ENCODE data around the gene PLXDC2. TPM values are rescaled to one million over a fixed set of nuclear protein-coding genes. Genes with fewer than 3 reads are reported as not detected.

PLXDC2 gene
- polyA plus RNA-seq, 6 donors from 2014 or later, result 0.15 to 1.3 (median 0.35) TPM; not detected in 1

- no peak overlapping the region for H3K4me3 Mint-ChIP-seq
- peaks cover 0 to 6% (median 5%) of the 10 kb centered on the region in 3 donors for H3K27me3 Mint-ChIP-seq
- H3K4me1 Mint-ChIP-seq, result peaks cover 0 to 4% (median 0%) of the 10 kb centered on the region in 3 donors
- H3K36me3 Mint-ChIP-seq, result no peaks in the 10 kb centered on the region
- H3K27ac Mint-ChIP-seq, result no peak overlapping the region
- no peak for ATAC-seq (ENCODE audit: low read depth in 2 of 2)
- DNase-seq, result no peak
- H3K9me3 Mint-ChIP-seq, result peaks cover 0 to 1% (median 0%) of the 10 kb centered on the region in 7 donors
These were observed 25.2 kb upstream of the PLXDC2 start for GRCh38 chr10:19791032-19791431.

DNA sequence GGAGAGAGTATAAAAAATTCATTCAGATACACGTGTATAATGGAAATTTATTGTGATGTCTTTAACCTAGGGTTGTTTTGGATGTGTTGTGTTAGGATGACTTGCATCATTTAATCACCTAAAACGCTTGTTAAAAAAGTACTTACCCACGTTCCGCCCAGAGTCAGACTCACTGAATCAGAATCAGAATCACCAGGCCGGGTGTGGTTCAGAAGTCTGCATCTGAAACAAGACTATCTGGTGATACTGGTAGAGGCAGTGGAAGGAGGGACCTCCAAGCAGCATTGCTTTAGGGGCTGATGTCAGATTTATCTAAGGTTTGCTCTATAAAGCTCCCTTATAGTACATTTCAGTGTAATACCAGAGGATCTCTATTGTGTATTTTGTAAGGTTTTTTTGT is 20.5 kb upstream of the PLXDC2 start:
- Mint-ChIP-seq H3K36me3 (no peaks in the 10 kb centered on the region), H3K4me1 (no peaks in the 10 kb centered on the region), H3K27me3 (no peaks in the 10 kb centered on the region), H3K27ac (no peak overlapping the region), H3K9me3 (peaks cover 0 to 2% (median 0%) of the 10 kb centered on the region in 7 donors), H3K4me3 (no peak overlapping the region)
- ATAC-seq (ENCODE audit: low read depth in 2 of 2) (no peak), DNase-seq (no peak)

DNA sequence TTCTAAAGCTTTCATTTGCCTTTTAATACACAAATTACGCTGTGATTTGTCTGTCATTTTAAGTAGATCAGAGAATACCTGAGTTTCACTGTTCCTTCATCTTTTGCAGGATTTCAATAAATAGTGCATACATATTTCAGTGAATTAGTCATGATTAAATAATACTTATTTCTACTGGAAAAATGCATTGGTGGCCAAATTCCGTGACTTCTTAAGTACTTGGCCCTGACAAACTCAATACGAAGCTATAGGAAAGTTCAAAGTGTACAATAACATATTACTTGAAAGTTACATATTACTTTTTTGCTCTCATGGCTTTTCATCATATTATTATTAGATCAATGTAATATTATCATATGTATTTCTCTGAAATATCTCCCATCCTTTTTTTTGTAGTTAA is 16.1 kb upstream of the PLXDC2 start:
- ATAC-seq (ENCODE audit: low read depth in 2 of 2) (no peak), DNase-seq (no peak)
- Mint-ChIP-seq H3K27me3 (no peaks in the 10 kb centered on the region), H3K36me3 (no peaks in the 10 kb centered on the region), H3K9me3 (peaks cover 0 to 14% (median 4%) of the 10 kb centered on the region in 7 donors), H3K27ac (no peak overlapping the region), H3K4me1 (no peaks in the 10 kb centered on the region), H3K4me3 (no peak overlapping the region)

- no peak overlapping the region for H3K4me3 Mint-ChIP-seq
- ATAC-seq (ENCODE audit: low read depth in 2 of 2) (no peak), DNase-seq (no peak)
- peaks cover 0 to 24% (median 5%) of the 10 kb centered on the region in 7 donors for H3K9me3 Mint-ChIP-seq
- H3K4me1 Mint-ChIP-seq, result no peaks in the 10 kb centered on the region
- H3K36me3 Mint-ChIP-seq, result no peaks in the 10 kb centered on the region
- no peaks in the 10 kb centered on the region for H3K27me3 Mint-ChIP-seq
- no peak overlapping the region for H3K27ac Mint-ChIP-seq
These were observed 14.9 kb upstream of the PLXDC2 start for GRCh38 chr10:19801369-19801768.

- H3K9me3 Mint-ChIP-seq, result peaks cover 0 to 33% (median 7%) of the 10 kb centered on the region in 7 donors
- no peaks in the 10 kb centered on the region for H3K27me3 Mint-ChIP-seq
- no peak overlapping the region for H3K27ac Mint-ChIP-seq
- ATAC-seq (ENCODE audit: low read depth in 2 of 2), result no peak
- H3K4me3 Mint-ChIP-seq, result no peak overlapping the region
- H3K36me3 Mint-ChIP-seq, result no peaks in the 10 kb centered on the region
- no peaks in the 10 kb centered on the region for H3K4me1 Mint-ChIP-seq
- DNase-seq, result no peak
These were observed 12.6 kb upstream of the PLXDC2 start for GRCh38 chr10:19803676-19804075.

GRCh38 chr10:19809481-19809880 is 6.8 kb upstream of the PLXDC2 start:
- Mint-ChIP-seq H3K27ac (no peak overlapping the region), H3K27me3 (peaks cover 16 to 22% (median 20%) of the 10 kb centered on the region in 3 donors), H3K4me1 (no peaks in the 10 kb centered on the region), H3K4me3 (no peak overlapping the region), H3K36me3 (no peaks in the 10 kb centered on the region), H3K9me3 (peaks cover 0 to 31% (median 5%) of the 10 kb centered on the region in 7 donors)
- DNase-seq (no peak), ATAC-seq (ENCODE audit: low read depth in 2 of 2) (no peak)

DNA sequence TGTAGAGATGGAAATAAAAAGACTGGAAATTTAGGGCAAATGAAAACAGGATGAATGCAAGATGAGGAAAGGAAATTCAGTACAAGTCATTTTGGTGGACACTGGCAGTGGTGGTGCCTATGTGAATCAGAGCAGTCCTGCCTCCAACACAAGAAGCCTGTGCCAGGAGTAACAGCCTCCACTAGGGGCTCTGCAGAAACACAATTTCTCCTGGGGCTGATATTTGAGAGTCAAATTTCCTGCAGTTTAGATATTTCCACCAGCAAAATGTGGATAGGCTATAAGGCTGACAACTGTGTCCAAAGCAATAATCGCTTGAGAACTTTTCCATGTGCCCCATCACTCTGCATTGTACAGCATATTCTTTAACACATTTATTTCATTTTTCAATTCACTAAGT is 4.7 kb upstream of the PLXDC2 start:
- H3K36me3 Mint-ChIP-seq, result no peaks in the 10 kb centered on the region
- no peak for DNase-seq
- no peak overlapping the region for H3K27ac Mint-ChIP-seq
- no peak overlapping the region for H3K4me3 Mint-ChIP-seq
- ATAC-seq (ENCODE audit: low read depth in 2 of 2), result no peak
- peaks cover 0 to 7% (median 4%) of the 10 kb centered on the region in 3 donors for H3K4me1 Mint-ChIP-seq
- H3K27me3 Mint-ChIP-seq, result peaks cover 28 to 32% (median 30%) of the 10 kb centered on the region in 3 donors
- peaks cover 0 to 15% (median 3%) of the 10 kb centered on the region in 7 donors for H3K9me3 Mint-ChIP-seq

DNA sequence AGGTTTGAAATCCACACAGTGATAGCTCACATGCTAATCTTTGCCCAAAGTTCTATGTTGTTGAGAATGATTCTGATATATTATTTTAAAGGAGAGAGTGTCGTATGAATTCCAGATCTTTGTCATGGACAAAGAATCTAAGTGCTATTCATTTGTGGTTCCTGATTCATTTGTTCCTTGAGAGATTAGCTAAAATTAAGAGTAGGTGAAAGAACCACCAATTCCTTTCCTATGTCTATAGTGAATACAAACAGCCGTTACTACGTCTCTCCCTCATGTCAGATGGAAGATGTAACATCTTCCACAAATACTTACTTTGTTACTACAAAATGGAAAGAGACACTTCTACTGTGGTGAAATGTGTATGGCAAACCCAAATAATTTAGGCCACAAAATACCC is 3.3 kb upstream of the PLXDC2 start:
- Mint-ChIP-seq H3K27me3 (peaks cover 38 to 46% (median 39%) of the 10 kb centered on the region in 3 donors), H3K36me3 (no peaks in the 10 kb centered on the region), H3K4me1 (peaks cover 4 to 21% (median 17%) of the 10 kb centered on the region in 3 donors), H3K9me3 (peaks cover 0 to 11% (median 1%) of the 10 kb centered on the region in 7 donors), H3K27ac (no peak overlapping the region), H3K4me3 (no peak overlapping the region)
- ATAC-seq (ENCODE audit: low read depth in 2 of 2) (no peak), DNase-seq (no peak)

DNA sequence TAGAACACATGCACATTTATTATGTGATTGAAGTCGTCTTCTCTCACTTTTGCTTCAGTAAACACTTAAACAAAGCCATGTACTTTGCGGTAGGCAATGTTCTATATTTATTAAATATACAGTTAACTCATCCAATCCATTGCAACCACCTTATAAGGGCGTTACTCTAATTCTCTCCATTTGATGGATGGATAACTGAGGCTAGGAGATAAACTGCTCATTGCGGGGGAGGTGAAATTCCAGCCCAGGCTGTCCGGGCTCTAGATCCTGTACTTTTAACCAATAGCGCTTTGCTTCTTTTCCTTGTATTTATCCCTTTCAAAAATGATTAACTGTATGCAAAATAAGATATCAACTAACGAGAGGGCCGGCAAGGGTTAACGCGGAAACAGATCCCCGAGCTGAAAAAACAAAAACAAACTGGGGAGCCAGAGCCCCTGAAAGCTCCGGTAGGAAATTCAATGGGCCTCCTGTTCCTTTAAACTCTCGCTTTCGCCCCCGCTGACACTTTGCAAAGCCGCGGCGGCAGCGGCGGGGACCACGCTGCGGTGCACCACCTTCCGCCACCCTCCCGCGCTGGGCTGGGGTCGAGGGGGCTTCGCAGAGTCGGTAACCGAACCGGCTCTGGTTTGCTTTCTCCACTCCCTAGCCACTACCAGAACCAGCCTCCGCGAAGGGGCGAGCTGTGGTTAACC is 1.0 kb upstream of the PLXDC2 start:
- Mint-ChIP-seq H3K36me3 (no peaks in the 10 kb centered on the region), H3K27ac (no peak overlapping the region), H3K27me3 (peaks cover 48 to 54% (median 49%) of the 10 kb centered on the region in 3 donors), H3K9me3 (peaks cover 0 to 5% (median 1%) of the 10 kb centered on the region in 7 donors), H3K4me3 (peak overlapping the region; percentile 35 to 79 (median 63)), H3K4me1 (peaks cover 4 to 24% (median 19%) of the 10 kb centered on the region in 3 donors)
- DNase-seq (no peak), ATAC-seq (ENCODE audit: low read depth in 2 of 2) (peak; percentile 17 to 21)

GRCh38 chr10:19815731-19816410 is 361 bp upstream of the PLXDC2 start:
- no peaks in the 10 kb centered on the region for H3K36me3 Mint-ChIP-seq
- ATAC-seq (ENCODE audit: low read depth in 2 of 2) (peak; percentile 30 to 37), DNase-seq (no peak)
- peak overlapping the region in 7 of 8 donors; percentile 77 to 90 (median 82) for H3K4me3 Mint-ChIP-seq
- peak overlapping the region in 1 of 6 donors; percentile 88 for H3K27ac Mint-ChIP-seq
- peaks cover 0 to 5% (median 1%) of the 10 kb centered on the region in 7 donors for H3K9me3 Mint-ChIP-seq
- H3K4me1 Mint-ChIP-seq, result peaks cover 4 to 24% (median 19%) of the 10 kb centered on the region in 3 donors
- H3K27me3 Mint-ChIP-seq, result peaks cover 47 to 52% (median 49%) of the 10 kb centered on the region in 3 donors

DNA sequence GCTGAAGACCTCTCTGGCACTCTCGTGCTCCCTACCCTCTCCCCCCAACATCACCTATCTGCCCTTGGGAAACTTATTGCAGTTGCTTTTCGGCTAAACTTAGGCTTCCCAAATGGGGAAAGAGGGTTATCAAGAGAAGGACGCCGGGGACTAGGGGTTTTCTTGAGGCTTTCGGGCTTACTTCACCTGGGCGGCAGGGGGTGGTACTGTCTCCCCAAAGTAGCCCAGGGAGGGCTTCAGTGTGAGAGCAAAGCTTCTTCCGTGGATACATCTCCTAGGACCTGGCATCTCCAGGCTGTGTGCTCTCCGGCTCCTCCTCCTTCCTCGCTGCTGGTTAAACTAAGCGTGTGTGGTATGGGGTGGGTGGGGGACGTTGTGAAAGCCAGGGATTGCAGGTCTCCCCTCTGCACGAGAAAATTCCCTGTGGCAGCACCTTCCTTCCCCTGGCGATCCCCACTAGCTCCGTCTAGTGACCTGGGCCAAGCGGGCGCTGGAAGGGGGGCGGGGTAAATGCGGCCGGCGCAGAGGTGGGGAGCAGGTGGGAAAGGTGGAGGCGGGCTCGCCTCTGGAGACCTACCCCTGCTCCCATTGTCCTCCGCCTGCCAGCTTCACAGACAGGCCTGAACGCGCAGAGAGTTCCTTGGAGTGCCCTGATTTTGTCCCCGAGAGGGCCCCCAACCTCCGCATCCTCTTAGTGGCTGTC is 1.1 kb downstream of the PLXDC2 start:
- no peaks in the 10 kb centered on the region for H3K36me3 Mint-ChIP-seq
- peak in 1 of 2 donors; percentile 11 for ATAC-seq (ENCODE audit: low read depth in 2 of 2)
- peaks cover 42 to 53% (median 49%) of the 10 kb centered on the region in 3 donors for H3K27me3 Mint-ChIP-seq
- peaks cover 0 to 5% (median 3%) of the 10 kb centered on the region in 7 donors for H3K9me3 Mint-ChIP-seq
- peak overlapping the region; percentile 77 to 90 (median 82) for H3K4me3 Mint-ChIP-seq
- DNase-seq, result no peak
- H3K27ac Mint-ChIP-seq, result no peak overlapping the region
- peaks cover 4 to 24% (median 19%) of the 10 kb centered on the region in 3 donors for H3K4me1 Mint-ChIP-seq

DNA sequence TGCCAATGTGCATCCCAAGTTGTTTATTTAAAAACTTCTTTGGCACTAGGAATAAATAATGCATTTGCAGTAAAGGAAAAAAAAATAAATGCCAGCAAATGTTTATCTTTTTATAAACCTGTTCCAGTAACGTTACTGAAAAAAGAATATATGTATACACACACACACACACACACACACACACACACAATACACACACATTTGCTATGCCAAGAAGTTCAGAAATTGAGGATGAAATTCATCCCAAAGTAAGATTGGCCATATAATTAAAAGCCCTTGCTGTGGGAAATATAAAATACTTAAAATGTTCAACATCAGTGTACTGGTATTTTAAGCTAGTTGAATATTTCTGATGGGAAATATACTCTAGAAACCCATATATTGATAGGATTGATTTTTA is 2.6 kb downstream of the PLXDC2 start:
- Mint-ChIP-seq H3K36me3 (no peaks in the 10 kb centered on the region), H3K4me3 (no peak overlapping the region), H3K9me3 (peaks cover 0 to 4% (median 3%) of the 10 kb centered on the region in 7 donors), H3K4me1 (peaks cover 4 to 24% (median 19%) of the 10 kb centered on the region in 3 donors), H3K27ac (no peak overlapping the region), H3K27me3 (peaks cover 37 to 47% (median 39%) of the 10 kb centered on the region in 3 donors)
- DNase-seq (no peak), ATAC-seq (ENCODE audit: low read depth in 2 of 2) (no peak)

DNA sequence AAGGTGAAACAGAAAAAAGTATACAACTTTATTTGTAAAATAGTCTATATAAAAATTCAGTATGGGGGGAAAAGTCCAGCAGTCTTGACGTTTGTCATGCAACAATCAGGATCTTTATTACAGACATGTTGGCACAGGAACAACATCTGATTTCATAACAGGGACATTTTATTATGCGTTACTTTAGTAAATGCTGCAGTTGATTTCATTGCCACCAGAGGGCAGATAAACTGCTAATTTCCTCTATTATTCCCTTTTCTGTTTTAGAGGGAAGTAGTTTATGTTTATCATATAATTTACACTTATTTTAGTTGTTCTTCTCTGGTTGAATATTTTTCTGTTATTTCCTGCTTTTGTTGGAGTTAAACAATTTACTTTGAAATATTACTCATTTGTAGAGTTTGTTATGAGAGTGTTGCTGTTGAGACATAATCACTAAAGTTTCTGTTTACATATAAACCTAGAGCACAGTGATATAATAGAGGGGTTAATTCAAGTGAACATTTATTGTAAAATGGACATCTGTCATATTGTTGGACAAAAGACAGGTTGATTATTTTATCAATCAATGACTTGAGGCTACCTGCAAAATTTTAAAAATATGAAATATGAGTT is 3.3 kb downstream of the PLXDC2 start:
- peaks cover 4 to 24% (median 19%) of the 10 kb centered on the region in 3 donors for H3K4me1 Mint-ChIP-seq

More for the DNA sequence above, 3.3 kb downstream of the PLXDC2 start:
- Mint-ChIP-seq H3K27ac (no peak overlapping the region), H3K27me3 (peaks cover 32 to 40% (median 33%) of the 10 kb centered on the region in 3 donors), H3K4me3 (no peak overlapping the region), H3K9me3 (peaks cover 0 to 3% (median 0%) of the 10 kb centered on the region in 7 donors), H3K36me3 (no peaks in the 10 kb centered on the region)
- DNase-seq, result no peak
- peak in 1 of 2 donors; percentile 17 for ATAC-seq (ENCODE audit: low read depth in 2 of 2)

All from naive B cell (primary cell).